Fibroblast of skin of right biceps (primary cell): ENCODE data around the gene ANXA4.
A peak's percentile ranks its signal among the peaks of the same experiment; 100 is the strongest.
"Not testable (repeated sequence)": the region's sequence is repeated elsewhere in the genome, so short reads cannot be mapped to it uniquely, and the experiment has no call there.

Experiments used
- DNase-seq: peaks from one replicate; pipeline ENCODE4 v3.0.0-alpha.2; 2013

The ANXA4 gene

DNA sequence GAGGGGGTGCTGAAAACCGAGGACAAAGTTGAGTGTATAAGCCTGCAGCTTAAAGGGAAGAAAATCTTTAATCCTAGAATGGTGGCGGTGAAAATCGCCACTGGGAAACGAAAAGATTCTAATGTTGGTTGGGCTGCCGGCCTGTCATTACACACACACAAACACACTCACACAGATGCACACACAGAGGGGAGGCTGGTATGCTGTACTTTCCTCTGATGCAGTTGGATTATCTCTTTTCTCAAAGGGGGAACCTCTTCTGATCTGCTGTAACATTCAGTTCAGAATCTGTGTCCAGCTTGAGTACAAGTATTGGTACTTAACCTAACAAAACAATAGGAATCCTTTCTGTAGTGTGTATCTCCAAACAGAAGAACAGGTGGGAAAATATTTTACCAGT lies 39.0 kb downstream of the ANXA4 start:
- DNase-seq, result no peak

DNA sequence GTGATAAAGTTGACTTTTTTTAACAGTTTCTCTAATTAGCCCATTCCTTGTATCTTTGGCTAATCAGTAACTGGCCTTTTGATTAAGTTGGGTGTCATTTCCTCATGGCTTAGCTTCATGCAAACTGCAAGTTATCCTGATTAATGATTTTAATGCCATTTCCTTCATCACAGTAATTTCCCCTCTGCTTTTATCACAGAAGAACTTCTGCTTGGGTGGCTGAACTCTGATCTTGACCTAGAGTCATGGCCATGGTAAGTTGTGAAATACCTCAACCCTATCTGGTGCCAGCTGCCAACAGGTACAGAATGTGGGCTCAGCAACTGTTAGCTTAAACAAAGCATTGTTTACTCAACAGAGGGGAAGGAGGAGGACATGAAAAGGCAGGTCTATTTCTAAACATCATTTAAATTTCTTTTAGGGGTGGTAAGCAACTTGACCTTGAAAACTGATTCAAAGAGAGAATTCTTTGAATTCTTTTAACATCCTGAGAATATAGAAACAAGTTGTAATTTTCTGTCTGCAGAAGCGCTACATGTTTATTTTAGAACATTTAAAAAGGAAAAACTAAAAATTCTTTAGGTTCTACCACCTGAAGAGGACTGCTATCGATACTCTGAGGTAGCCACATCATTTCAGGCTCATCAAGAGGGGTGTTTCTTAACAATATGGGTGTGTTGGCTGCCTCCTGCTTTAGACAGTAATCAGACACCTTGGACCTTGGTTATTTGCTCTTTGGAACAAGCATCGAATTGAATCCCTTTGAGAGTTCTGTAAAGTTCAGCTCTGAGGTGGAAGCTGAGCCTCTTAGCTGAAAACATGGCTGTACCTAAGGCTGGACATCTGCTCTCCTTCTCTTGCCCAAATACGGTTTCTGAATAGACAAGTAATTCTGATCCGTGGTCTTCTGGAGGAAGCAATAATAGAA lies 39.7 kb downstream of the ANXA4 start:
- no peak for DNase-seq

DNA sequence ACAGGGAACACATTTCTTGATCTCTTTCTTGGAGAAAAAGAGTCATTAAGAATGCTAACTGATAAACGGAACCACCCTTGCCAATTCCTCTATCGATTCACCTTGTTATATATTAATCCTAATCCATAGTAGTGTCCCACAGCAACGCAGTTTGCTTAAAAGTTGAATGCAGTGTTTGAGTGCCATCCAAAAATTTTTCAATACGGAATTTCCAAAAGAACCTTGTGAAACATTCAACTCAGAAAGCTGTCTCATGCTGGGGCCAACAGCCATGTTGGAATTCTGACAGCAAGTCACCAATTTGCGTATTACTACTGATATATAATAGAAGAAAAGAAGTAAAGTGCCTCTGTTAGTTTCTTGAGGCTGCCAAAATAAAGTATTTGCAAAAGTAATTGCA lies 42.3 kb downstream of the ANXA4 start:
- no peak for DNase-seq

DNA sequence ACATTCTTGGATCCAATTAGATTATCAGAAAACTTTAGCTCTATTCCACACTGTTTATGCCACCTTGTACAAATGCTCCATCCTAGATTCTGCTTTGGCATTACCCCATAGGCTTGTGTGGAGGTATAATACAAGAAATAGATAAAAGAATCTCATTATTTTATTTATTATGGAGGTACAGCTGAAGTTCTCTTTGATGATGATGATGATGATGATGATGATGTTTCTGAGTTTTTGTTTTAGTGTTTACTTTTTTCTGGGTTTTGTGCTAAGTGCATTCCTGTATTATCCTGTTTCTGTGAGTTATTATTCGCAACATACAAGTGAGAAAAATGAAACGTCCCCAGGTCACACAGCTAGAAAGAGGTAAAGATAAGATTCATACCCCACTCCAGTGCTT lies 43.4 kb downstream of the ANXA4 start:
- no peak for DNase-seq

DNA sequence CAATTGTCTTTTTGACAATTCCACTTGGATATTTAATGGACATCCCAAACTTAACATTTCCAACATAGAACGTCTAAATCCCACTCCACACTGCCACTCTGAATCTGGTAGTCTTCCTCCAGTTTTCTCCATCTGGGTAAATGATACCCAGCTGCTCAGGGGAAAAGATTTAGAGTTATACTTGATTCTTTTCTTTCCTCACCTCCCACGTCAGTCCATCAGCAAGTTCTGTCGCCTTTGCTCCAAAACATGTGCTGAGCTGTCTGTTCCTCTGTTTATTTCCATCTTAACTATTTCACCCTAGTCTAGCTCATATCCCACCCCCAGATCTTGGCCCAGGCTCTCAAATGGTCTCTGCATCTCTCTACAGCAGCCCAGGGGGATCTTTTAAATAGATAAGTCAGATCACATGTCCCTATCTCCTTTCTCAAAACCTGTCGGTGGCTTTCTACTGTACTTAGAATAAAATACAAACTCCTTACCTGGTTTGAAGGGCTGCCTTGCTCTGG lies 44.2 kb downstream of the ANXA4 start:
- no peak for DNase-seq

DNA sequence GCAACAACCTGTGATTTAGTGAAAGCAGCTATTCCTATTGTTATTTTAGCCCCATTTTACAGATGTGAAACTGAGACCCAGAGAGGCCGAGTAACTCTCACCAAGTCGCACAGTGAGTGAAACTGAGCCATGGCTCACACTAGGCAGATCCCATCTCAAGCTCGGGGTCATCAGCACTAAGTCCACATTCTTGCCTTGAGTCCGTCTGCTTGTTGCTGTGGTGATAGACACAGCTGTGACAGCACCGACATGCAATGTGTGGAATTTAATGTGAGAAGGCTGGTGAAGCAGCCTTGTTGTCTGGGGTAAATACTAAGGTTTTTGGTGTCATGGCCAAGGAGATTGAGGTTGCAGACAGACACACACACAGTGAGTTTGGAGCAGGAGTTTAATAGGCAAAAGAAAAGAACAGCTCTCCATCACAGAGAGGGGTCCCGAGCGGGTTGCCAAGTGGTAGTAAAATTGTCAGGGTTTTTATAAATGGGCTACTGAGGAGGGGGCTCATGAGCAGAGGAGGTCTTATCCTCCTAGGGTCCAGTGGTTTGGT lies 47.3 kb downstream of the ANXA4 start:
- peak; percentile 93 for DNase-seq

DNA sequence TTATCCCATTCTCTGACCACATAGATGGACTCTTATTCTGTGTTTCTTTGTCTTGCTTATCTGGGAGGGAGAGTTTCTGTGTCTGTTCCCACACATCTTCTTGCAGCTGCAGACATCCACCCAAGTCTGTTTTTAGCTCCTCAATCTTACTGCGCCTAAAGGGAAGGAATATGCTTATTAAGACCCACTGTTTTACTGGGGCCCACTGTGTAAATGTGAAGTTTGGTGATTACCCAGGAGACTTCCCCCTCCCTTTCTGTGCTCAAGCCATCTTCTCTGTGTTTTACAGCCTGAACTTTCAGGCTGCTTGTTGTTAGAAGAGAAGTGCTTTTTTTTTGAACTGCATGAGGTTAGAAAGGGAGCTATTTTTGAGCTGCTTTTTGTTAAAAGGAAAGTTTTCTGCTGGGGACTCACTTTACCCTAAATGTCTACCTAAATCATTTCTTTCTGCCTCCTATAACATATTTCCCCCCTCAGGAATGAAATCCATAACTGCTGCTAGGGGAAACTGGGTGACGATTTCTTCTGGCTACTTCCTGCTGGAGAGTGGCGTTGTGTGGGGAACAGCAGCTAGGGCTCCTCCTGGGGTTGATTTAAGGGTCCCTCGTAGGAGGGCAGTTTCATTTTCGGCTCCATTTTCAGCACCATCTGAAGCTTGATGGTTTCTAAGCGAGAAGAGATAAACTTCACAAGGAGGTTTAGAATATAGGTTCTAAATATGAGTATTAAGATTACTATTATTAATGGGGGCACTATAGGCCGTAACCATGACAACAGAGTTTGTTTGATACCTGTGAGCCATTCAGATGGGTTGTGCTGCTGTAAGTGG lies 48.1 kb downstream of the ANXA4 start:
- DNase-seq, result peak; percentile 30

DNA sequence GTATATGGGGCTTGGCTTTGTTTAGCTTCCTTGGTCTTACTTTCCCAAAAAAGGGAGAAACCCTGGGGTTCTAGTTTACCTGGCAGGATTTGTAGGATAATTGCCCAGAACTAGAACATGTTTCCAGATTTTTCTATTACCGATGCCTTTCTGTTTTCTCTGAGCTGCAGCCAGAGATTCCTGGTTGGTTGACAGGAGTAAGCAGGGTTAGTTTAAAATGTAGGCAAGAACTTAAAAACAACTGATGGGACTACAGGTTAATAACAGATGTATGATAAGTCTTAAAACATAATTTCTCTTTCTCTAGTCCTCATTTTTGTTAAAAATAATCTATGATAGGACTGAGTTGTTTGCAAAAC lies 48.6 kb downstream of the ANXA4 start:
- no peak for DNase-seq

DNA sequence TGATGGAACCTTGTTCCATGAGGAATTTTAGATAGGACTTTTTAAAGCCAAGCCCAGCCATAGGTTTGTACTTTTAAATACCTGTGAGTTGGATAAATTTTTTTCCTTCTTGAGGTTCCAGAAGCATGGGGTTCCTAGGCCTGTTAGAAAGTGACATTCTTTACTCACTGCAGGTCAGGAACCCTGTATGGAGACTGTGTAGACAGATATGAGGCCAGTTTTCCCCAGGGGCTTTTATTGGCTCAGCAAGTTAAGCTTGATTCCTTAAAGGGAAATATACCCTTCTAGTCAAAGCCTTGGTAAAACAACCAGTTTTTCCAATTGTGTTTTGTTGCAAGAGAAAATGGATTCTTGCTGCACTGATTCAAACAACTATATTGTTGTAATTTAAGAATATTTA lies 49.1 kb downstream of the ANXA4 start:
- DNase-seq, result peak; percentile 59

DNA sequence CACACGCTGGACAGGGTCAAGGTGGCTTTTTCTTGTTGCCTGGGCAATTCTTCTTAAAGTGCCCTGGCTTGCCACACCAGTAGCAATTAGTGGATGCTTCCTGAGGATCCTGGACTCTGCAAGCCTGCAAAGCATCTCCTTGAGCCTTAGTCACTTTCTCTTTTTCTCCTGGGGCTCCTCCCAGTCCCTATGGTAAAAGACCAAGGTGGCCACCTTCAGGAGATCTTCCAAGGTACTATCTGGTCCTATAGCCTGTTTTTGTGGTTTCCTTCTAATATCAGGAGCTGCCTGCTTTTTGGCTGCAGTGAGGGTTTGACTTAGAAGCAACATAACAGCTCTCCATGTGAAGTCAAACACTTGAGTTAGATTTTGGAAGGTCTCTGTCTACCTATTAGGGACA lies 54.2 kb downstream of the ANXA4 start:
- no peak for DNase-seq

DNA sequence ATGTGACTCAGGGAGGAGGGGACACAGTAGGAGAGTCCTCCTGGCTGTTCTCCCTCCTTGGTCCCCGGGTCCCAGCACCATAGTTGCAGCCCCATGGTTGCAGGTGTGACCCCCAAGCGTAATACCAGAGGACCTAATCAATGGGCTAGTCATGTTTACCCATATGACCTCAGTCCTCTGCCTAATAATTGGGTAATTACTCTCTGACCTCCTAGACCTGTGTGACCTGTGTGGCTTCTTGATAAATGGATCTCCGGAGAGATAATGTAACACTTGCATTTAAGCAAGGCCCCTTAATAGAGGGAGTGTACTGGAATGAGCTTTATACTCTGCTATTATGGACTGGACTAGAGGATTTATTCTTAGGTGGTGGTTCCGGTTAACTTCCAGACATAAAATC lies 55.3 kb downstream of the ANXA4 start:
- no peak for DNase-seq

DNA sequence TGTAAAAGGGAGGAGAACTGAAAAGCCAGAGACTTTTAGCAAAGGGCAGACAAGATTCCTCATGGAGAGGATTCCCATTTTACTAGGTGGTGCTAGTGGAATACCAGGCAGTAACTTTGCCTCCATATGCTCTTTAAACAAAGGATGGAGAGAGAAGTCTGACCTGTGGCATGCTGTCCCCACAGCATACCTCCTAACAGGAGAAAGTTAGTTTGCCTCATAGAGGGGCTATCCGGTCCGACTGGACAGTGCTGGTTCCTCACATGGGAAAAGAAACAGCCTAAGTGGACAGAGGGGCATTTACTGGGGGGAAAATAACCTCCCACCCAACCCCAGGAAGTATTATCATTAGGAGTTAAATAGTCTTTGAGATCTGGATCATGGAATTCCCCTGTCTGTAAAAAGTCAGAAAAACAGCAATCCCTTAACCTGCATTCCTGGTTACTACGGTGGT lies 55.9 kb downstream of the ANXA4 start:
- no peak for DNase-seq

DNA sequence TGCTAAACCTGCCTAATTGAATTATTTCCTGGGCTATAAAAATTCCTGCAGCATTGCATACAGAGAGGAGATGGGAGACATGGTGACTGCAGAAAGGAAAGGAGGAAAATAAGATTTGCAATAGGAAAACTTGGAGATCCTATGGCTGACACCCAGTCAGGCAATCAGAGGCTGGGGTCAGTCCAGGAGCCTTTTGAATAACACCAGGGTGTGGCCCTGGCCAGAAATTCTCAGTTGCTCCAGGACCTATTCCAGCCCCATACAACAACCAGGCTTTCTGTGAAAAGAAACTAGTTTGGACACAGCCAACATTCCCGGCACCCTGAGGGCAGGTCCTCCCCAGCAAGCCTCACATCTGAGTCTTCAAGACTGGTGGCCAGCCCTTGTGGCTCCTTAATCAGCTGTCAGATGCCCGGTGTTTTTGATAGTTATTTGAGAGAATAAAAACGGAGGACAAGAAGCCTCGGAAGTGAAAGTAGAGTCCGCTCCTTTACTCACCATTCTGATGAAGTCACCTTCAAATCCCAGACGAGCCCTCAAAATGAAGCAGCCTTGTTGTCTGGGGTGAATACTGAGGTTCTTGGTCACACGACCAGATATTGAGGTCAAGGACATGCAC lies 56.5 kb downstream of the ANXA4 start:
- peak; percentile 64 for DNase-seq

DNA sequence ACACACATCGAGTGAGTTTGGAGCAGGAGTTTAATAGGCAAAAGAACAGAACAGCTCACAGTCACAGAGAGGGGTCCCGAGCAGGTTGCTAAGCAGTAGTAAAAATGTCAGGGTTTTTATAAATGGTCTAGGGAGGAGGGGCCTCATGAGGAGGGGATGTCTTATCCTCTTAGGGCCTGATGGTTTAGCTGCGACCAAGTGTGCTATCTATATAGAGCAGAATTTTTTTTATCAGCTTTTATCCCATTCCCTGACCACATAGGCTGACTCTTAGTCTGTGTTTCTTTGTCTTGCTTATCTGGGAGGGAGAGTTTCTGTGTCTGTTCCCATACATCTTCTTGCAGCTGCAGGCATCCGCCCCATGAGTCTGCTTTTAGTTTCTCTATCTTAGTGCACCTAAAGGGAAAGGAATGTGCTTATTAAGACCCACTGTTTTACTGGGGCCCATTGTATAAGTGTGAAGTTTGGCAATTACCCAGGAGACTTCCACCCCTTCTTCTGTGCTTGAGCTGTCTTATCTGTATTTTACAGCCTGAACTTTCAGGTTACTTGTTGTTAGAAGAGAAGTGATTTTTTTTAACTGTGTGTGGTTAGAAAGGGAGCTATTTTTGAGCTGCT lies 57.1 kb downstream of the ANXA4 start:
- DNase-seq, result peak; percentile 72

DNA sequence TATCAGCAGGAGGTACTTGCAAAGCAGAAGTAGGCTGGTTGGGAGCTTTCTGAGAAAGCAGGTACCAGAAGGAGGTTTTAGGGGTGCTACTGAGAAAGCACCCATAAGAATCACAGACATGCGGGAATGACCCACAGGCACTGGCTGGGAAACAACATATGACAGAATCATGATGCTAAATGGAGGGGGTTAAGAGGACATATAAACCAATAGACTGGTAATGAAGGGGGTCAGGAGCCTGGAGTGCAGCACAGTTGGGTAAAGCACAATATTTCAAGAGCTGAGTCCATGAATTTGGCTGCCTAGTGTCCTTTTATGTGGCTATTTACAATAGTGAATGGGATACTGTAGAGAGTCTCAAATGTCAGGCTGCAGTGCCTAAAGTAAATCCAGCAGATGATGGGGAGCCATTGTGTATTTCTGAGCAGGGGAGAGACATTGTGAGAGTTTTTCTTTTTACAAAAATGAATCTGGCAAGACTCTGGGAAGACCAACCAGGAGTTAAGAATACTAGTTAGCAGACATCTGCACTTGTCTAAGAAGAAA lies 59.9 kb downstream of the ANXA4 start:
- no peak for DNase-seq

DNA sequence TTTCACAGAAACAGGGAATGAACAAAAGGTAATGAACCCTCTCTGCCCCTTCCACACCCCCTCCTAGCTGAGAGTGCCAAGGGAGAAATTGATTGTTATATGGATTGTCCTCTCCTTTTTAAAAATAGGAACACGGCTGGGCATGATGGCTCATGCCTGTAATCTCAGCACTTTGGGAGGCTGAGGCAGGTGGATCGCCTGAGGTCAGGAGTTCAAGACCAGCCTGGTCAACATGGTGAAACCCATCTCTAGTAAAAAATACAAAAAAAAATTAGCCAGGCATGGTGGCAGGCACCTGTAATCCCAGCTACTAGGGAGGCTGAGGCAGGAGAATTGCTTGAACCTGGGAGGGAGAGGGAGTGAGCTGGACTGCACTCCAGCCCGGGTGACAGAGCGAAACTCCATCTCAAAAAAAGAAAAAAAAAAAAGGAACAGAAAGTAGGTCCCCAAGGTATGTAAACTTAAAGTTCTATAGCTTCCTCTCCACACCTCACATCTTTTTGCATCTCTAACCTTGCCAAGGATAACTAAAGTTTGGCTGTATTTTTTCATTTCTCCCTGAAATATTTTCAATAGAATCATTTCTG lies 60.9 kb downstream of the ANXA4 start:
- not testable (repeated sequence) for DNase-seq

DNA sequence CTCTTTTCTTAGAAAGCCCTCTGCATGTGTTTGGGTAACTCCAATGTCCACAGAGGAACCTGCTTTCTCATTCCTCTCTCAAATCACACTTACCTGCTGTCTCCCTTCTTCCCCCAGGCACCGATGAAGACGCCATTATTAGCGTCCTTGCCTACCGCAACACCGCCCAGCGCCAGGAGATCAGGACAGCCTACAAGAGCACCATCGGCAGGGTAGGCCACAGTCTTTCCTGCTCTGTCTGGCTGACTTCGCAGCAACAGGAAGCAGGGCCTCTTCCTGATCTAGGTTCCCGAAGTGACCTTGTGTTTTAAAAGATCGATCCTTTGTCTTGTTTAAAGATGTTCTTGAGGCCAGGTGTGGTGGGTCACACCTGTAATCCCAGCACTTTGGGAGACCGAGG lies 62.5 kb downstream of the ANXA4 start:
- no peak for DNase-seq

DNA sequence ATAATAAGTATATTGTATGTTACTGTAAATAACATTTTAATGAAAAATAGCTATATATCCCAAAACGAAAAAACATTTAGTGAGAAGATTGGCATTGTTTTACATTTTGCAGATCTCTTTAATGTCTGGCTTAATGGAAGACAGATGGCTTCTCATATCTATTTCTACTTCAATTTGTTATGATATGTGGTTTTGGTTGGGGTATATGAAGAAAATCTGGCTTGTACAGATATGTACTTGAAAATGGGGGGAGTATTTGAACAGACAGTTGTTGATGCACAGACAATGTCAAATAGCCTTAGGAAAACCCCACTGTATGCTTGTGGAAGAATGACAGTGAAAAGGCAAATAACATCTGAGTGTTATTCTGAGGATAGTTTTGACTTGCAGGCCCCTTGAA lies 64.0 kb downstream of the ANXA4 start:
- DNase-seq, result no peak

DNA sequence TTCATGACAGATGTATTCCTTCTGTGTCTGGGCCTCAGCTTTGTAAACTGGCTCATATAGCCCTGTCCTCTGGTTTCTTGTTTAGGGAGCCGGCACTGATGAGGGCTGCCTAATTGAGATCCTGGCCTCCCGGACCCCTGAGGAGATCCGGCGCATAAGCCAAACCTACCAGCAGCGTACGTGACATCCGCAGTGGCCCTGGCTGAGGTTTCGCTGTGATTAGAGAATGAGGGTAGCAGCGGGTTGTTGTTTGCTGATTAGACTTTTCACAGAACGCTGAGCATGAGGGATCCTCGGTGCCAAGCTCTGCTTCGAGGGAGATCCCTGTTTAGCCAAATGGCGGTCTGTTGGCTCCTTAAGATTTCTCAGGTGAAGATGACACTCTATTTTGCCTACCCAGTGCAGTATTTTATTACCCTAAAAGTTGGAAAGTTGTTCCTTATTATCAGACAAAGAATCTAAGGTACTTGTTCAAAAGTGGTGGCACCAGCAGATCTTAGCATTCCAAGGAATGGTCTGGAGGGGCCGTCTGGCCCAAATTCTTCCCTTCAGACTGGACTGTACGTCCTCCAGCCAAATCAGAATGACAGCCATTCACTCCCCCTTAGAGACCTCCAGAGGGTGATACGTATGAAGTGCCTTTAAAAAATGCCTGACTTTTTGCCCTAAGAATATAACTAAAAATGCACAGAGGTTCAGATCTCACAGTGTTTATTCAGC lies 66.0 kb downstream of the ANXA4 start:
- DNase-seq, result no peak

DNA sequence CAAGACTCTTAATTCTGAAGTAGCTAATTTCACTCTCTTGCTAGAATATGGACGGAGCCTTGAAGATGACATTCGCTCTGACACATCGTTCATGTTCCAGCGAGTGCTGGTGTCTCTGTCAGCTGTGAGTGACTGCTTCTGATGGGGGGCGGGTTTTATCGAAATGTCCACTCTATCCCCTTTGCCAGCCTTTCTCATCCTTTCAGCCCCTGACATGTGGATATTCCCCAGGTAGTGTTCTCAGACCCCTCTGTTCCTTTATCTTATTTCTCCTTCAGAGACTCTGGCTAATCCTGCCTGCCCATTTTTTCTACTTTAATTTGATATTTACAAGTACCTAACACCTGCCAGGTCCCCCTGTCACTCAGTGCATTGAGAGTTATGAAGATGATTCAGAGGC lies 68.6 kb downstream of the ANXA4 start:
- no peak for DNase-seq

DNA sequence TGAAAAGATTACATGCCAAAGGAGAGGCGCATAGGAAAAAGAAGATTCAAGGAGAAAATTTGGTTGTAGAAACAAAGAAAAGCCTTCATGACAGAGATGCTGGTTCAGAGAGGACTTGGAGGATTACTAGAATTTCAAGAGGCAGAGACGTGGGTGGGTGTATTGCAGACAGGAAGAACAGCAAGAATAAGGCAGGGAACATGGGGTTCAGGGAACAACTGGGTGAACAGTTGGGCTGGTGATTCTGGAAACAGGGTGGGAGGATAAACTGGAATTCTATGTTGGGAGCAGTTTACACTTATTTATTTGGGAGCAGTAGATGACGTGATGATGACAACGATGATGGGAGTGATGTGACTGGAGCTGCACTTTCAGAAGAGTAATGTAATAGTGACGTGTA lies 69.1 kb downstream of the ANXA4 start:
- DNase-seq, result no peak
